Sigmoid colon (tissue), 3 donors: ENCODE results near the gene KREMEN2.

Experiments used
- CTCF ChIP-seq, 4 experiments: fragments of 450-650 bp in 3 of 4; fragments of 200-600 bp in 1 of 4; IDR thresholded peaks; one replicate each; pipeline ENCODE4 v1.5.1; 2016 to 2019; ENCODE audit warnings: antibody characterized with exemption in 4 of 4, mild to moderate bottlenecking in 3 of 4, moderate library complexity in 2 of 4
- POLR2A ChIP-seq, 2 donors: fragments of 450-650 bp; IDR thresholded peaks; one replicate each; pipeline ENCODE4 v1.6.1; 2016; ENCODE audit warnings: antibody characterized with exemption in 2 of 2, mild to moderate bottlenecking in 2 of 2, moderate library complexity in 2 of 2

- TF ChIP-seq CTCF (IDR thresholded peaks at IDR 0.05) (no peak), POLR2A (IDR thresholded peaks at IDR 0.05) (no peak)
Measured at GRCh38 chr16:2936436-2937011, 27.6 kb upstream of the KREMEN2 start.
